Esophagus muscularis mucosa (tissue), 3 donors: ENCODE measurements around the gene FAM131B.

Experiments
- CTCF ChIP-seq, 3 experiments: fragments of 200-600 bp in 2 of 3; fragments of 450-650 bp in 1 of 3; sonication (generic) in 2 of 3; IDR thresholded peaks; one replicate each; pipeline ENCODE4 v1.5.1; 2017 to 2019; ENCODE audit warnings: antibody characterized with exemption in 3 of 3, mild to moderate bottlenecking in 2 of 3, moderate library complexity in 1 of 3
- POLR2A ChIP-seq: fragments of 450-650 bp; IDR thresholded peaks from one replicate; pipeline ENCODE4 v1.6.1; 2017; ENCODE audit warnings: antibody characterized with exemption, moderate library complexity, mild to moderate bottlenecking, low read depth
- POLR2AphosphoS5 ChIP-seq, 2 donors: sonication (generic); formaldehyde crosslinking; IDR thresholded peaks; one replicate each; pipeline ENCODE4 v1.6.1; 2017; ENCODE audit warnings: antibody characterized with exemption in 2 of 2

DNA sequence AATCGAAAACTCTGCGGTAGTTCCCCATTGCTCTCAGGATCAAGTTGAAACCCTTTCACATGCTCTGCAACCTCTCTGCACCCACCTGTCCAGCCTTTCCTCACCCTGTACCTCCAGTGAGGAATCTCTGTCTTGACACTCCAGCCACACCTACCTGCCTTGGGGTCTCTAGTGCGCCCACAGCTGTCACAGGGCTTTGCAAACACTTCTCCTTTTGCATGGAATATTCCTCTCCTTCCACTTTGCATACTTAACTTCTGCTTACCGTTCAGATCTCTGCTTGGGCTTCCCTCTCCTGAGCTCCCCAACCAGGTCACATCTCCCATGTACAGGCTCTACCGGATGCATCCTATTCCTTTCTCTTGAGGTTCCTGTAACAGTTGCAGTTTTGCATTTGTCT, 12.0 kb upstream of the FAM131B start:
- no peak for TF ChIP-seq CTCF (IDR thresholded peaks at IDR 0.05)
- TF ChIP-seq POLR2AphosphoS5 (IDR thresholded peaks at IDR 0.05), result no peak
- TF ChIP-seq POLR2A, result no peak
